COLO668 (cell line): ENCODE results near the gene BTBD19.
"Not testable (repeated sequence)": the region's sequence is repeated elsewhere in the genome, so short reads cannot be mapped to it uniquely, and the experiment has no call there.

Experiments used
- DNase-seq: peaks from one replicate; lab custom pipeline; 2025; ENCODE audit not compliant: unreplicated experiment; lab: John Stamatoyannopoulos, UW

The BTBD19 gene, protein sequence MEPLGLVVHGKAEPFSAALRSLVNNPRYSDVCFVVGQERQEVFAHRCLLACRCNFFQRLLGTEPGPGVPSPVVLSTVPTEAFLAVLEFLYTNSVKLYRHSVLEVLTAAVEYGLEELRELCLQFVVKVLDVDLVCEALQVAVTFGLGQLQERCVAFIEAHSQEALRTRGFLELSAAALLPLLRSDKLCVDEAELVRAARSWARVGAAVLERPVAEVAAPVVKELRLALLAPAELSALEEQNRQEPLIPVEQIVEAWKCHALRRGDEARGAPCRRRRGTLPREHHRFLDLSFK

DNA sequence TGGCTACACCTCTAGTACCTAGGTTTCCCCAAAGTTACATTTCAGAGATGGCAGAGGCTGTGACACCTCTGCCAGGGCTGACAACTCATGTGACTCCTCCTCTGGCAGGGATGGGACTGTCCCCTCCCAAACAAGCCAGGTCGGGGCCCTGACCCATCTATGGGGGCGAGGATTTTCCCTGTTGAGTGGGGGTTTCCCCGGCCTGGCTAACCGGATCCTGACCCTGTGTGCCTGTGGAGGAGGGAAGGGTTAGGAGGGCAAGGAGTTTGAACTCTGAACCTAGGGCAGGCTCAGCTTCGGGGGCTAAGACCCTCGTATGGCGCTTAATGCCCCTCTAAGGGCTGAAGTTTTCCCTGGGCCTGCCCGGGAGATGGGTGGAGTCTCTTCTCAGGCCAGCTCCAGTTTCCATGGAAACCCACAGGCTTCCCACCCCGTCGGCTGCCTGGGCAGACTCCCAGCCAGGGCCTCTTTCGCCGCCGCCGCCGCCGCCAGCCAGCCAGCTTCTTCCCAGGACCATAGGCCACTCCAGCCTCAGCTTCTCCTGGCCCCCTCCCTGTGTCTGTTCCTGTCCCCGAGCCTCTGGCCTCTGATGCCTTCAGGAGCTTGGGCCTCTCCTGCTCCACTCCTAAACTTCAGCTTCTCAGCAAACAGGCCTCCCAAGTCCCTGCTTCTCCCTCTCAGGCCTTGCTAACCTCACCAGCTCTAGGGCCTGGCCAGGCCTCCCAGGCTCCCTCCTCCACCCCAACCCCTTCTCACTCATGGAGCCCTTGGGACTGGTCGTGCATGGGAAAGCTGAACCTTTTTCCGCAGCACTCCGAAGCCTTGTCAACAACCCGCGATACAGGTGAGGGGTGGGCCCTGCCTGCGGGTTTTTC, at the start of gene BTBD19:
BTBD19 (plus strand) TSS at position 461 of the 875 bp plus-strand sequence; CDS start at position 759, 298 bp downstream.
- DNase-seq = no peak

DNA sequence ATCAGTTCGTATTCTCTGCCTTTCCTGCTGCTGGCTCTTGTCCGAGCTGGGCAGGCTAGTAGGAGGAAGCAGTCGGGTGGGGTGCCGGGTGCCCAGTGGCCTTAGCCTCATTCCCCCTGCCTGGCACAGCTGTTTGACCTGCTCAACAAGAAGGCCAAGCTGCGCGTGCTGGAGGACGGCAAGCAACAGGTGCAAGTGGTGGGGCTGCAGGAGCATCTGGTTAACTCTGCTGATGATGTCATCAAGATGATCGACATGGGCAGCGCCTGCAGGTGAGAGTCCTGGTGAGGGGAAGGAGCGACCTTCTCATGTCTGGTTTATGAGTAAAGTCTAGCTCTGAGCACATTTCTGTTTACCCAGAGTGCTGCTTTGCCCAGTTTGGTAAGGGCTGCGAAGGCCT, 49.2 kb upstream of the BTBD19 start:
- DNase-seq = no peak

DNA sequence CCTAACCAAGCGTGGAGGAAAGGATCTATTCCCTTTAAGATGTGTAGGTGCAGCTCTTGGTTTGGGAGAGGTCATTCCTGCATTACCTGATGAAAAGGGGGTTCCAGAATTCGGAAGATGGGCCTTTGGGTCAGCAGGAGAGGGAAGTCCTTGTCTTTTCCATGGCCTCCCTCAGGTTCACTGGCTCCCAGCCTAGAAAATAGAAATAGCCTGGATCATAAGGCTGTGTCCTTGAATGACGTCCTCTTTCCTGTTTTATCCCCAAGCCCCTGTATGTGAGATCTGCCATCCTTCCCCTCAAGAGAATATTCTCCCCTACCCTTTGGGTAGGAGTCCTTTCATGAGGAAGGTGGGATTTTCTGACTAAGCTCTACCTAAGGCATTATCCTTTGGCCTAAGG, 47.4 kb upstream of the BTBD19 start:
- DNase-seq = no peak

DNA sequence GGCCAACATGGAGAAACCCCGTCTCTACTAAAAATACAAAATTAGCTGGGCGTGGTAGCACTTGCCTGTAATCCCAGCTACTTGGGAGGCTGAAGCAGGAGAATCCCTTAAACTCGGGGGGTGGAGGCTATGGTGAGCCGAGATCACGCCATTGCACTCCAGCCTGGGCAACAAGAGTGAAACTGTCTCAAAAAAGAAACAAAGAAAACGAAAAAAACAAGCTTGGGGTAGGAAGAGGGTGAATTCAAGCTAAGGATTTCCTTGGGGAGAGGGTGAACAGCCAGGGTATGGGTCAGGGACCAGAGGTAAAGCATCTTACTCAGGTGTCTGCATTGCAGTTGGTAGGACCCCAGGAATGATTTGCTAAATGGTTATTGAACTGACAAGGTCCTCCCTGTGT, 41.9 kb upstream of the BTBD19 start:
- not testable (repeated sequence) for DNase-seq

DNA sequence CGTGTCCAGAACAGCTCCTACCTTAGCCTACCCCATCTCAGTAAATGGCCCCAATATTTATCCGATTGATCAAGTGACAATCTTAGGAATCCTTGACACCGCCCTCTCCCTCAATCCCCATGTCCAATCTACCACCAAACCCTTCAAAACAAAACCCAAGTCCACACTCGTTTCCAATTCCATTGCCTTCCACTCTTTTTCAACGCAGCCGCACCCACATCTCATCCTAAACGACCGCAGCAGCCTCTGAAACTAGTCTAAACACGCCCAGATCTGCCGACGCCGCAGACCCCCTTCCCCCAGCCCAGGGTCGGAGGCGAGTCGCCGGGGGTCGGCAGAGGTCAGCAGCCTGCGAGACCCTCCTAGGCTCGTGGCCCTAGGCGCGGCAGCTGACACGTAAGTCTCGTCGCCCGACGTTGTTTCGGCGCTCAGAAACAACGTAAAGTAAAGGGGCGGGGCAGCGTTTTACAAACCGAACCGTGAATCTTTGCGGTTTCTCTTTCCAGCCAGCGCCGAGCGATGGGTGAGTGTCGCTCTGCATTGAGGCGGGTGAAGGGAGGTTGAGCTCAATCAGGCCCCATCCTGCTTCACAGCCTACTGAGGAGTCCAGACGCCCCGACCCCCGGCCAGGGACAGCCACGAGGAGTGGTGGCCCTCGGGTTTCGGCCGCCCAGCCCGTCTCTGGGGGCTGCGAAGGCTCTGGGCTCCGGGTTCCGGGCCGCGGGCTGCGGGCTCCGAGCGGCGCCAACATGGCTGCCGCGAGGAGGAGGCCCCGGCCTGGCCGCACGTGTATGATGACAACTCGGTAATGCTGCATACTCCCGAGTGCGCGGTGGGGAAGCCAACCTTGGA, 33.0 kb upstream of the BTBD19 start, which contains the start of gene RPS8:
RPS8 (plus strand) TSS at position 463 of the 852 bp plus-strand sequence; CDS start at position 520, 57 bp downstream.
- peak; percentile 99 for DNase-seq

DNA sequence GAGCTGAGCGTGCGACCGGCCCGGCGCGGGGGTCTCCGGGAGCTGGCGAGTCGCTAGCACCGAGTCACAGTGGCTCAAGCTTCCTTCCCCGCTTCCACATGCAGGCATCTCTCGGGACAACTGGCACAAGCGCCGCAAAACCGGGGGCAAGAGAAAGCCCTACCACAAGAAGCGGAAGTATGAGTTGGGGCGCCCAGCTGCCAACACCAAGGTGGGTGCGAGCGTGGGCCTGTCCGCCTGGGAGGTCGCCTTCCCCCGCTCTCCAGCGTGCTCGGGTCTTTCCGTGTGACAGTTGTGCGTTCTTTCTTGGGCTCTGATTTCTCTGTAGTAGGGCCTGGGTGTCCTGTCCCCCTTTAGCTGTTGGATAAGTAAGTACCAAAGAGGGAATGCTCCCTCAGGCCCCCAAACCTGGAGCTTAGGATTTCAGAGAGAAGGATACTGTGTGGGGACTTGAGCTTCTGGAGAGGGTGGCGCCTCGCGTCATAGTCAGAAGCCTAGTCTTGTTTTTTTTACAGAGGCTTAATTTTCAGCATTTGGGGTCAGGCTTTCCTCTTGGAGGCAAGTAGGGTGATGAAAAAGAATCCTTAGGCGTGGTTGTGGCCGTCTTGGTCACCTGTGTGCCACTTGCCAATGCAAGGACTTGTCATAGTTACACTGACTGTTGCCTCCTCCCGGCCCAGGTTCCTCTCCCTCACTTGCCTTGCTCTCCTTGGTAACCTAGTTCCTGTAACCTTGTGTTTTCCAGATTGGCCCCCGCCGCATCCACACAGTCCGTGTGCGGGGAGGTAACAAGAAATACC, 32.2 kb upstream of the BTBD19 start:
- peak; percentile 71 for DNase-seq

DNA sequence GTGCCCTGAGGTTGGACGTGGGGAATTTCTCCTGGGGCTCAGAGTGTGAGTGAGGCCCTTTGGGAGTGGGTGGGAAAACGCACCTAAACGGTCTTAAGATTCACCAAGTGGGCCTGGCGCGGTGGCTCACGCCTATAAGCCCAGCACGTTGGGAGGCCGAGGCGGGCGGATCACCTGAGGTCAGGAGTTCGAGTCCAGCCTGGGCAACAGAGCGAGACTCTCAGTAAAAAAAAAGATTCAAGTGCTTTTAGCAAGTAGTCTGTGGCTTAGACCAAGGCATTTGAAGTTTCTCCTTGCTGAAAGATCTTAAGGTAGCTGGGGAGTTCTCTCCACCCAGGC, 31.6 kb upstream of the BTBD19 start:
- no peak for DNase-seq

DNA sequence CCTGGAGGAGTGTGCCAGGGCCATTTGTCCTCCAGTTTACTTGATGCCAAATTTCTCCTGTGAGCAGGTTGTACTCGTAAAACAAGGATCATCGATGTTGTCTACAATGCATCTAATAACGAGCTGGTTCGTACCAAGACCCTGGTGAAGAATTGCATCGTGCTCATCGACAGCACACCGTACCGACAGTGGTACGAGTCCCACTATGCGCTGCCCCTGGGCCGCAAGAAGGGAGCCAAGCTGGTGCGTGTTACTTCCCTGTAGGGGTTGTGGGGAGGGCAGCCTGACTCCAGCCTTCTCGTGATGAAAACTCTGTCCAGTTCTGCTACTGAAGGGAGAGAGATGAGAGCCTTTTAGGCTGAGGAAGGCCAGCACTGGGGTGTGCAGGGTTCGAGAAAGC, 30.8 kb upstream of the BTBD19 start:
- no peak for DNase-seq

DNA sequence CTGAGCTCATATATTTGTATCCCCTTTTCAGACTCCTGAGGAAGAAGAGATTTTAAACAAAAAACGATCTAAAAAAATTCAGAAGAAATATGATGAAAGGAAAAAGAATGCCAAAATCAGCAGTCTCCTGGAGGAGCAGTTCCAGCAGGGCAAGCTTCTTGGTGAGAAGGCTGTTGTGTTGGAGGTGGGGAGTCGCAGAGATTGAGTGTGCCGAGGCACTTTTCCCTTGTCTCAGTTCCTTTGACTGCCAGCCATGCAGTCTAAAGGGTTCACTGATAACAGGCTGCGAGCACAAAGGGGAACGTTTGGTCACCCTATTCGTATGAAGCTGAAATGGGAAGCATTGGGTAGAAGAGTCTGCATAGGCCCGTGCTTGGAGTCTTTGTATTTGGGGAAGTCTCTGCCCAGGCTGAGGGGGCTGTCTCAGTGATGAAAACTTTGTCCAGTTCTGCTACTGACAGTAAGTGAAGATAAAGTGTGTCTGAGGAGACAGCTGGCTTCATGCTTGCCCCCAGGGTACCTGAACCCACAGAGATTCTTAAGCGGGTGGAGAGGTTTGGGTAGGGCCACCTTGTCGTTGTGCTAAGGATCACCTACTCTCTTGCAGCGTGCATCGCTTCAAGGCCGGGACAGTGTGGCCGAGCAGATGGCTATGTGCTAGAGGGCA, 30.2 kb upstream of the BTBD19 start:
- no peak for DNase-seq

DNA sequence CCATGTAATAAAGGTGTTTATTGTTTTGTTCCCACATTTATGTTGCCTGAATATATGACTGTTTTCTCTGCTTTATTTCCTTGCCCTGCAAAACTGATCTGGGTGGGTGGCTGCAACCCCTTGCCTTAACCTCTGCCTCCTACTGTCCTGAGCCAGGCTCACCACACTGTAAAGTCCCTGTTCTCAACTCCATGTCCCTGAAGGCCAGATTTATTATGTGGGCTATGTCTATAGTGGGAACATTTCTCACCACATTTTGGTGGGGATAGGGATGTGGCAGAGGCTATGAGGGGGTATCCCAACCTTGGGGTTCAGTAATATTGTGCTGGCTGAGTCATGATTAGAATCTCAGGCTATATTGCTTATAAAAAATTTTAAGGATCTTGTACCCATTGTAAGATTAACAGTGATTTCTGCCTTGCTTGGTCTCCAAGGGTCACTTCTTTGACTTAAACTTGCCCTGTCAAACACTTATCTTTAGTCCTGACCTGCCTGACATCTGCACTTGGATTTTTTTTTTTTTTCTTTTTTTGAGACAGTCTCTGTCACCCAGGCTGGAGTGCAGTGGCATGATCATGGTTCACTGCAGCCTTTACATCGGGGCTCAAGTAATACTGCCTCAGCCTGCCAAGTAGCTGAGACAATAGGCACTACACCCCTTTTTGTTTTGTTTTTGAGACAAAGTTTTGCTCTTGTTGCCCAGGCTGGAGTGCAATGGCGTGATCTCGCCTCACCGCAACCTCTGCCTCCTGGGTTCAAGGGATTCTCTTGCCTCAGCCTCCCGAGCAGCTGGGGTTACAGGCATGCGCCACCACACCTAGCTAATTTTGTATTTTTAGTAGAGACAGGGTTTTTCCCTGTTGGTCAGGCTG, 29.4 kb upstream of the BTBD19 start:
- no peak for DNase-seq

DNA sequence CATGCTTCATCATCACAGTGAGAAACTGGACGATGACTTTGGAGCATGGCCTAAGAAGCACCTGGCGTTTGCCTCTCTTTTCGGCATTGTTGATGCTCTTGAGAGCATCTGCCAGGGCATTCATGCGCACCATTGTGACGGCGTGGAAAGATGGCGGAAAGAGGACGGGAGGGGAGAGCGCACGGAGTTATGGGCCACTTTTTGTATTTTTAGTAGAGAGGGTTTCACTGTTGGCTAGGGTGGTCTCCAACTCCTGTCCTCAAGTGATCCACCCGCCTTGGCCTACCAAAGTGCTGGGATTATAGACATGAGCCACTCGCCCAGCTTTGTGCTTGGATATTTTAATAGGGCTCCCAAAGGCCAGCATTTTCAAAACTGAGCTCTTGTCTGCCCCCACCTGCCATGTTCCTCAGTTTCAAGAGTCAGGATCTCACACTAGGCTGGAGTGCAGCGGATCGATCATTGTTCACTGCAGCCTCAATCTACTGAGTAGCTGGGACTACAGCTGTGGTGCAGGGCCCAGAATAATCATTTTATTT, 27.7 kb upstream of the BTBD19 start:
- DNase-seq = no peak

DNA sequence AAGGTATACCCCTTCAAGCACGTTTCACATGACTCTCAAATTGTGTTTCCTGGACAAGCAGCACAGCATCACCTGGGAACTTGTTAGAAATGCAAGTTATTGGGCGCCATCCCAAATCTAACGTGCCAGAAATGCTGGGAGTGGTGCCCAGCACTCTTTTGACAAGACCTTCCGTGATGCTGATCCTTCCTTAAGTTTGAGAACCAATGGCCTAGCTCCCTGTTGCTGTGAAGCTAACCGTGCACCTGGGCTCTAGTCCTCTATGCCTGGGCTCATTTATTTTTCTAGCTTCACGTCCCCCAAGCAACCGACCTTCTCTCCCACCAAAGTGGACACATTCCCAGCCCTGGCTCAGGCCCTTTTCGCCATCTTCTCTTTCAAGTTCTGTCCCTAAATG, 24.6 kb upstream of the BTBD19 start:
- DNase-seq = no peak

DNA sequence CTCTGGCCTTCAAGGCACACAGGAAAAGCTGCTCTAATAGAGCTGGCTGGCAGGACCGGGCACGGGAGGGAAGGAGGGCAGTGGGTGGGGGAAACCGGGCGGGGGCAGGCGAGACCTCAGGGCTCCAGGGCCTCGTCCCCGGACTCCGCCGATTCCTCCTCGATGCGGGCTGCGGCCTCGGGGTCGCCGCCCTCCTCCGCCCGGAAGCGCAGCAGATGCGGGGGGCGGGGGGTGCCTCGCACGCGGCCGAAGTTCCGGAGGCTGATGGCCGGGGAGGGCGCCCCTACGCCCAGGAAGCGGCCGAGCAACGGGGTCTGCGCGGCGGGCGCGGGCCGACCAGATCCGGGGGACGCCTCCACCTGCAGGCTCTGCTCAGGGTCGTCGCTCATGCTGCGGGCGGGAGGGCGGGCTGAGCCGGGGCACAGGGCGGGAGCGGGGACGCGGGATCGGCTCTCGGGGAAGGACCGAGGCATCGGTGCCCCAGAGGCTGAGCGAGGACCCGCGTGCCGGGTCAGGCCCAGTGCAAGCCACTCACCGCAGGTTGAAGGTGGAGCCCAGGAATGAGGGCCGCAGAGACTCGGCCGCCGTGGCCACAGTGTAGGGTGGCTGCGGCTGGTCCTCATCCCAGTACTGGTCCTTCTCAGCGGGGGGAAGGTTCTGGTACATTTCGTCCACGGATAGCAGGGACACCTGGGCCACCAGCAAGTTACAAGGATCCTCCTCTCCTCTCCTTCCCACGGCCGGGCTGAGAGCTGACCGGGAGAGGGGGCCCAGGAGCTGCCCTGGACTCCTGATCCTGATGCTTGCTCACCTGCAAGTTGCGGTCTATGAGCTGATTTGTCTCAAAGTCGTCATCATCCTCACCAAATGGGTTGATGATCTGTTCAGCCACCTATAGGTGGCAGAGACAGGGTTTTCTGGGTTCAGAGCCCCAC, 24.0 kb upstream of the BTBD19 start:
- peak; percentile 73 for DNase-seq

DNA sequence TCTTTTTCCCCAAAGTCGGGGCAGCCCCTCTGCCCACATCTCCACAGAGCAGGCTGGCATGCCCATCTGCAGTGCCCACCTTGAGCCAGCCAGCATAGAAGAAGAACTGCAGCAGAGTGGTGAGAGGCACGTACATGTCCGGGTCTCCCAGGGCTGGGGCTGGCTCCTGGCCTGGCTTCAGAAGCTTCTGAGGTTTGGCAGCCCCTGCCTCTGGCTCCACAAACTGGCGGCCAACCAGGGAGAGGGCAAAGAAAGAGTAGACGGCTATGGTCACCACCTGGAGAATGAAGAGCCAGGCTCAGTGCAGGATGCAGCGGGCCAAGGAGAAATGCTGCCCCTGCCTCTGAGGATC, 23.3 kb upstream of the BTBD19 start:
- DNase-seq = no peak

DNA sequence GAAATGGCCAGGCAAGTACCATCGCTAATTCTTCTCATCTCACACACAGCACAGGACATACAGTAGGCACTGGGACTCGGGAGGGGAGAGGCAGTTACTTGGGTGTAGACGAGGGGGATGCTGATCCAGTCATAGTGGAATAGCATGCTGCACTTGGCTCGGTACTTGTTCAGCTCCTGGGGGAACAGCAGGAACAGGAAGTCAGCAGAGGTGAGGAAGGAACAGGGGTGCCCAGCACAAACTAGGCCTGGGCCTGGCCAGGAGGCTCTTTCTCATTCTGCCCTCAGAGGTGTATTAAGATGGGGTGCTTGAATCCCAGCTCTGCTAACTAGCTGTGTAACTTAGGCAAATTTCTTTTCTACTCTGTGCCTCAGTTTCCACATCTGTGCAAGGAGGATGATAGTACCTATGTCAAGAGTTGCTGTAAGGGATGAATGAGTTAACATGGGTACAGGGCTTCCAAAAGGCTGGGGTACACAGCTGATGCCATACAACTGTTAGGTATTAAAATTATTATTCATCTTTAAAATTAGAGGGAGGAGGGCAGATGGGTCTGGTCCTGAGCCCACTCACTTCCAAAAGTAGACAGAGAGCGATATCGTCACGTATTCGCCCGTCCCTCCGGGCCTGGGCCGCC, 22.7 kb upstream of the BTBD19 start:
- DNase-seq = no peak

DNA sequence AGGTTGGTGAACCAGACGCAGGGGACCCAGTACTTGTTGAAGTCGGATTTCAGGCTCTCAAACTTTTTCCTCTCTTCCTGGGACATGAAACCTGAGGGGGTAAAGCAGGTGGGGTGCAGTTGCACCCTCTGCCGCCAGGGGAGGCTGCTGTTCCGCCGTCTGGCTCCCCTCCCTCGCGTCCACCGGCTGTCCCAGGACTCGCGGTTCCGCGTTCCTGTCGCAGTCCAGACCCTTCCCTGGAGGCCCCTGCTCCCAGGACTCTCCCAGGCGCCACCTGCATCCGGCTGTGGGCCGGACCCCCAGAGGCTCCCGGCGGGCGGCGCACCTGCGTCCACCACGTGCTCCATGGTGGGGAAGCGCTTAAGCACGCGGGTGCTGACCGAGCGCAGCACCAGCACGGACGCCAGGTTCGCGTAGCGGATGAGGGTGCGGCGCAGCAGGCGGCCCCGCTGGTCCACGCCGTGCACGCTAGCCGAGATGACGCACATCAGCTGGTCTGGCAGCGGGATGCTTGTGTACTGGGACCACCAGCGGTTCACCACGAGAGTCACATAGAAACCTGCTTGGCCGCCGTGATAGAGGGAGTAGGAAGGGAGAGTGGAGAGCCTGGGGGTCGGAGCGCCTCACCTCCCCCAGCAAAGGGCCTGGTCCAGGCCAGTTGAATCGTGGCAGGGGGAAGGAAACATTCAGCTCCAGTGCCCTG, 22.0 kb upstream of the BTBD19 start:
- peak; percentile 87 for DNase-seq
